HEK293 (cell line): ENCODE data around the gene PUM2.

Experiments used
- CTCF ChIA-PET: fragments of 350-600 bp; formaldehyde crosslinking; extraction: SDS; loops from one replicate; lab custom pipeline; 2021; ENCODE audit warnings: antibody characterized with exemption; lab: Yijun Ruan, JAX
- POLR2A ChIA-PET: fragments of 300-600 bp; formaldehyde crosslinking; extraction: SDS; loops from one replicate; lab custom pipeline; 2020; ENCODE audit warnings: antibody characterized with exemption, inconsistent platforms; lab: Yijun Ruan, JAX
- H3K27ac ChIP-seq: fragments of 200-500 bp; sonication (Bioruptor generic); 2 replicates; pipeline ENCODE4 v1.5.1; 2014; ENCODE audit warnings: low read depth, low read length, control low read depth, inconsistent platforms; ENCODE audit errors: extremely low read depth
- H3K36me3 ChIP-seq, 2 experiments: fragments of 200-500 bp in 1 of 2; sonication (Bioruptor generic) in 1 of 2; 1 replicate in 1 of 2; 2 replicates in 1 of 2; pipeline ENCODE4 v1.5.1; 2014 to 2017; ENCODE audit warnings: inconsistent platforms in 2 of 2, low read length in 2 of 2; ENCODE audit not compliant: control insufficient read depth in 2 of 2, insufficient read depth in 1 of 2
- H3K4me1 ChIP-seq: fragments of 200-500 bp; sonication (Bioruptor generic); 2 replicates; pipeline ENCODE4 v1.5.1; 2014; ENCODE audit warnings: mild to moderate bottlenecking, low read length, inconsistent platforms; ENCODE audit not compliant: control insufficient read depth, insufficient read depth
- H3K4me3 ChIP-seq: 2 replicates; pipeline ENCODE4 v1.5.1; 2011; ENCODE audit warnings: low read depth, mild to moderate bottlenecking, control low read depth, low read length, moderate library complexity
- H3K9me3 ChIP-seq: fragments of 200-500 bp; sonication (Bioruptor generic); 2 replicates; pipeline ENCODE4 v1.5.1; 2014; ENCODE audit warnings: low read depth, low read length, inconsistent platforms; ENCODE audit not compliant: control insufficient read depth, insufficient read depth
- GLI2 ChIP-seq: fragments of 450-650 bp; formaldehyde crosslinking; IDR thresholded peaks from 2 replicates; pipeline ENCODE4; 2017; ENCODE audit warnings: missing biosample characterization, missing genetic modification characterization, low read depth, borderline replicate concordance
- PRDM1 ChIP-seq: fragments of 450-650 bp; formaldehyde crosslinking; IDR thresholded peaks from 2 replicates; pipeline ENCODE4; 2016; ENCODE audit warnings: missing biosample characterization, missing genetic modification characterization
- TRIM28 ChIP-seq: IDR thresholded peaks from 2 replicates; pipeline ENCODE4 v1.6.1; 2011; ENCODE audit warnings: low read length, control low read depth, borderline replicate concordance
- ZFP69B ChIP-seq: fragments of 450-650 bp; formaldehyde crosslinking; IDR thresholded peaks from 2 replicates; pipeline ENCODE4 v1.5.1; 2016; ENCODE audit warnings: missing biosample characterization, missing genetic modification characterization
- ZNF10 ChIP-seq: fragments of 450-650 bp; formaldehyde crosslinking; IDR thresholded peaks from 2 replicates; pipeline ENCODE4 v1.5.1; 2017; ENCODE audit warnings: missing biosample characterization, missing genetic modification characterization
- ZNF184 ChIP-seq: fragments of 450-650 bp; IDR thresholded peaks from 2 replicates; pipeline ENCODE4 v1.5.1; 2018; ENCODE audit warnings: missing biosample characterization, mild to moderate bottlenecking, missing genetic modification characterization
- ZNF324 ChIP-seq: fragments of 450-650 bp; formaldehyde crosslinking; IDR thresholded peaks from 2 replicates; pipeline ENCODE4 v1.5.1; 2016; ENCODE audit warnings: missing biosample characterization, missing genetic modification characterization
- ZNF629 ChIP-seq: fragments of 450-650 bp; formaldehyde crosslinking; IDR thresholded peaks from 2 replicates; pipeline ENCODE4 v1.5.1; 2017; ENCODE audit warnings: missing biosample characterization, missing genetic modification characterization
- ZSCAN30 ChIP-seq: fragments of 450-650 bp; IDR thresholded peaks from 2 replicates; pipeline ENCODE4 v1.5.1; 2018; ENCODE audit warnings: missing biosample characterization, mild to moderate bottlenecking, missing genetic modification characterization, moderate library complexity
- ZXDB ChIP-seq: fragments of 450-650 bp; formaldehyde crosslinking; IDR thresholded peaks from 2 replicates; pipeline ENCODE4 v1.5.1; 2016; ENCODE audit warnings: missing biosample characterization, missing genetic modification characterization
- TF ChIP-seq, protein P1 (sequence below): fragments of 450-650 bp; formaldehyde crosslinking; IDR thresholded peaks from 2 replicates; pipeline ENCODE4 v1.5.1; 2016; ENCODE audit warnings: missing biosample characterization, missing genetic modification characterization
- TF ChIP-seq, protein P2 (sequence below): fragments of 450-650 bp; formaldehyde crosslinking; IDR thresholded peaks from 2 replicates; pipeline ENCODE4 v1.5.1; 2016; ENCODE audit warnings: missing biosample characterization, missing genetic modification characterization
- TF ChIP-seq, protein P3 (sequence below): fragments of 450-650 bp; formaldehyde crosslinking; IDR thresholded peaks from 2 replicates; pipeline ENCODE4 v1.5.0; 2017; ENCODE audit warnings: missing biosample characterization, missing genetic modification characterization, borderline replicate concordance
- TF ChIP-seq, protein P4 (sequence below): fragments of 450-650 bp; formaldehyde crosslinking; IDR thresholded peaks from 2 replicates; pipeline ENCODE4 v1.5.1; 2016; ENCODE audit warnings: missing biosample characterization, missing genetic modification characterization, low read depth
- TF ChIP-seq, protein P5 (sequence below): fragments of 450-650 bp; formaldehyde crosslinking; IDR thresholded peaks from 2 replicates; pipeline ENCODE4 v1.5.1; 2017; ENCODE audit warnings: missing biosample characterization, missing genetic modification characterization
- TF ChIP-seq, protein P6 (sequence below): fragments of 450-650 bp; formaldehyde crosslinking; IDR thresholded peaks from 2 replicates; pipeline ENCODE4 v1.5.1; 2017; ENCODE audit warnings: missing biosample characterization, missing genetic modification characterization
- TF ChIP-seq, protein P7 (sequence below): fragments of 450-650 bp; formaldehyde crosslinking; IDR thresholded peaks from 2 replicates; pipeline ENCODE4 v1.5.1; 2016; ENCODE audit warnings: missing biosample characterization, missing genetic modification characterization

PUM2 gene

DNA sequence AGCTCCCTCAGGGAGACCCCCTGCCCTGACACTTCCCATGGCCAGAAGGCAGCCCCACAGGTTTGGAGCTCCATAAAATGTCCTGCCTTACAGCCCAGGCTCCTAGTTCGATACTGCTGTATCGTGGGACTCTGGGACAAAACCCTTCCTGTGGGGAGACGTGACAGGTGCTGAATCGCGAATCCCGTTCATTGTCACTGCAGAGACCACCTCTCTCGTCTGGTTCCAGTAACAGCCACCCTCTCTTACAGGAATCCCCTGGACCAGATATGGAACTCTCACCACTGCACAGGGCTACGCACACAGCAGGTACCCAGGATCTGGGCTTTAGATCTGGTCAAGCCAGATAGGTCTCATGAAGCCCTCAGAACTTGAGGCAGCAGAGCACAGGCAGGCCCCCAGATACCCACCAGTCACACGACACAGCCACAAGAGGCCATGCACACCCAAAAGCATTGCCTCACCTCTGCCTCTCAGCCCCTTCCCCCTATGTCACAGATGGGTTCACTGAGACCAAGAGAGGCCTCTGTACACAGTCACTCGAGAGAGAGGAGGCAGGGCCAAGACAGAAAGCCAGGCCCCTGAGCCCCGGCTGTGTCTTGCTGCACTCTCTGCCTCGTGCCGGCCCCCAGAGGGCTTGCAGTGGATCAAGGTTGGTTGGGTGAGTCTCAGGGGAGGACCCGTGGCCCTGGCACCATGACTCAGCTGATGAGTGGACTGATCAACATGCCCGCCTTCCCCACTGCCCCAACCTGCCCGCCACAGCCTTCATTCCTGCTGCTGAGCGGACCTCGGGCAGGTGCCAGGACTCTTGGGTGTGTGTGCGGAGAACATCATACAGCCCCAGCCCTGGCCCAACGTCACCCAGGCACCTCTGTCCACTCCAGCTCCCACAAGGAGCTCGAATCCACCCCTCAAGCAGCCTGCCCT lies 133.3 kb downstream of the PUM2 start (continued):
- TF ChIP-seq ZSCAN30 (tag by site-specific recombination) (no peak), ZNF324 (tag by site-specific recombination) (no peak), PRDM1 (tag by site-specific recombination) (no peak), ZFP69B (no peak), ZNF629 (tag by site-specific recombination) (no peak)
- TF ChIP-seq, protein P1, sequence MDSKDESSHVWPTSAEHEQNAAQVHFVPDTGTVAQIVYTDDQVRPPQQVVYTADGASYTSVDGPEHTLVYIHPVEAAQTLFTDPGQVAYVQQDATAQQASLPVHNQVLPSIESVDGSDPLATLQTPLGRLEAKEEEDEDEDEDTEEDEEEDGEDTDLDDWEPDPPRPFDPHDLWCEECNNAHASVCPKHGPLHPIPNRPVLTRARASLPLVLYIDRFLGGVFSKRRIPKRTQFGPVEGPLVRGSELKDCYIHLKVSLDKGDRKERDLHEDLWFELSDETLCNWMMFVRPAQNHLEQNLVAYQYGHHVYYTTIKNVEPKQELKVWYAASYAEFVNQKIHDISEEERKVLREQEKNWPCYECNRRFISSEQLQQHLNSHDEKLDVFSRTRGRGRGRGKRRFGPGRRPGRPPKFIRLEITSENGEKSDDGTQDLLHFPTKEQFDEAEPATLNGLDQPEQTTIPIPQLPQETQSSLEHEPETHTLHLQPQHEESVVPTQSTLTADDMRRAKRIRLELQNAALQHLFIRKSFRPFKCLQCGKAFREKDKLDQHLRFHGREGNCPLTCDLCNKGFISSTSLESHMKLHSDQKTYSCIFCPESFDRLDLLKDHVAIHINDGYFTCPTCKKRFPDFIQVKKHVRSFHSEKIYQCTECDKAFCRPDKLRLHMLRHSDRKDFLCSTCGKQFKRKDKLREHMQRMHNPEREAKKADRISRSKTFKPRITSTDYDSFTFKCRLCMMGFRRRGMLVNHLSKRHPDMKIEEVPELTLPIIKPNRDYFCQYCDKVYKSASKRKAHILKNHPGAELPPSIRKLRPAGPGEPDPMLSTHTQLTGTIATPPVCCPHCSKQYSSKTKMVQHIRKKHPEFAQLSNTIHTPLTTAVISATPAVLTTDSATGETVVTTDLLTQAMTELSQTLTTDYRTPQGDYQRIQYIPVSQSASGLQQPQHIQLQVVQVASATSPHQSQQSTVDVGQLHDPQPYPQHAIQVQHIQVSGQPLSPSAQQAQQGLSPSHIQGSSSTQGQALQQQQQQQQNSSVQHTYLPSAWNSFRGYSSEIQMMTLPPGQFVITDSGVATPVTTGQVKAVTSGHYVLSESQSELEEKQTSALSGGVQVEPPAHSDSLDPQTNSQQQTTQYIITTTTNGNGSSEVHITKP (tag by site-specific recombination) = no peak
- TF ChIP-seq, protein P2, sequence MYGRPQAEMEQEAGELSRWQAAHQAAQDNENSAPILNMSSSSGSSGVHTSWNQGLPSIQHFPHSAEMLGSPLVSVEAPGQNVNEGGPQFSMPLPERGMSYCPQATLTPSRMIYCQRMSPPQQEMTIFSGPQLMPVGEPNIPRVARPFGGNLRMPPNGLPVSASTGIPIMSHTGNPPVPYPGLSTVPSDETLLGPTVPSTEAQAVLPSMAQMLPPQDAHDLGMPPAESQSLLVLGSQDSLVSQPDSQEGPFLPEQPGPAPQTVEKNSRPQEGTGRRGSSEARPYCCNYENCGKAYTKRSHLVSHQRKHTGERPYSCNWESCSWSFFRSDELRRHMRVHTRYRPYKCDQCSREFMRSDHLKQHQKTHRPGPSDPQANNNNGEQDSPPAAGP (tag by site-specific recombination) = no peak
- TF ChIP-seq, protein P3, sequence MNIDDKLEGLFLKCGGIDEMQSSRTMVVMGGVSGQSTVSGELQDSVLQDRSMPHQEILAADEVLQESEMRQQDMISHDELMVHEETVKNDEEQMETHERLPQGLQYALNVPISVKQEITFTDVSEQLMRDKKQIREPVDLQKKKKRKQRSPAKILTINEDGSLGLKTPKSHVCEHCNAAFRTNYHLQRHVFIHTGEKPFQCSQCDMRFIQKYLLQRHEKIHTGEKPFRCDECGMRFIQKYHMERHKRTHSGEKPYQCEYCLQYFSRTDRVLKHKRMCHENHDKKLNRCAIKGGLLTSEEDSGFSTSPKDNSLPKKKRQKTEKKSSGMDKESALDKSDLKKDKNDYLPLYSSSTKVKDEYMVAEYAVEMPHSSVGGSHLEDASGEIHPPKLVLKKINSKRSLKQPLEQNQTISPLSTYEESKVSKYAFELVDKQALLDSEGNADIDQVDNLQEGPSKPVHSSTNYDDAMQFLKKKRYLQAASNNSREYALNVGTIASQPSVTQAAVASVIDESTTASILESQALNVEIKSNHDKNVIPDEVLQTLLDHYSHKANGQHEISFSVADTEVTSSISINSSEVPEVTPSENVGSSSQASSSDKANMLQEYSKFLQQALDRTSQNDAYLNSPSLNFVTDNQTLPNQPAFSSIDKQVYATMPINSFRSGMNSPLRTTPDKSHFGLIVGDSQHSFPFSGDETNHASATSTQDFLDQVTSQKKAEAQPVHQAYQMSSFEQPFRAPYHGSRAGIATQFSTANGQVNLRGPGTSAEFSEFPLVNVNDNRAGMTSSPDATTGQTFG = no peak

DNA sequence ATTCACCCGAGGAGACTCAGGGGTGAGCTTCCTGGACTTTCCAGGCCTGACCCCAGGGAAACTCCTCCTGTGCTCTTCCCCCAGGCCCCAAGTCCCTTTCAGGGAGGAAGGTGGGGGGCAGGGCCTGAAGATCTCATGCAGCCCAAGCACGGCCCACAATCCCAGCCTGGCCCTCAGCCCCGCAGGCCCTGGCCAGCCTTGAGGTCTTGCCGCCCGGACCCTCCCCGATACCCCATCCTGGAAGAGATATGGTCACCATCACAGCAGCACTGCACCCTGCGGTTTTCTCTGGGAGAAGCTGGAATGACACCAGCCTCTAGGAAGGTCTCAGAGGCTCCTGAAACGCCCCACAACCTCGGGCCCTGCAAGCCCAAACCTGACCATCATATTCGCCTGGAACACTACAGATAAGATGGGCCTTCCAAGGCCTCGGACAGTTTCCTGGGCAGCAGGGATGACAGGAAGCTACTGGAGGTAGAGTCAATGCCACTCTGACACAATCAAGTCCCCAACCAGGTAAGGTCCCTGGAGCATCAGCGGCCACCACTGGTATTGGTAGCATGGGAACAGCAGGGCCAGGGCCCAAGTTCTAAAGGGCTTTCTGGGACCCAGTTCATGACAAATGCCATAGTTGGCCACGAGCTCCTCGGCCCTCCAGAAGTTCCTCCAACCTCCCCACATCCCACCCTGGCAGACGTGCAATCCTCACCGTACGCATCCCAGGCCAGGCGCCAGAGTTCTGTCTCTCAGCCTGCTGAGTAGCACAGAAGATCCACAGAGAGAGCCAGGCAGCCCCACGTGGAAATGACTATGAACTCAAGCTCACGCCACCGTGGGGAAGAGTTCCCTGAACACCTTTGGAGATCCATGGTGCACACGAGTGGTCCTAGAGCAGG lies 134.3 kb downstream of the PUM2 start:
- Histone ChIP-seq H3K4me1 (peaks cover 12% of the 10 kb centered on the region), H3K36me3 (peaks cover 0 to 23% of the 10 kb centered on the region in 2 experiments; a peak in 2 of 3 replicates), H3K9me3 (no peaks in the 10 kb centered on the region), H3K4me3 (no peak overlapping the region), H3K27ac (no peak overlapping the region)
- ChIA-PET POLR2A (interaction anchor here (0.6 kb wide), 1 partner anchor 109 kb away, joined by 5 read pairs; no protein-coding TSS in a partner anchor), CTCF (no interaction called here)
- TF ChIP-seq ZNF184 (tag by site-specific recombination) (no peak), ZXDB (tag by site-specific recombination) (no peak), ZNF10 (no peak), TRIM28 (no peak), GLI2 (tag by site-specific recombination) (no peak)
- TF ChIP-seq, protein P4, sequence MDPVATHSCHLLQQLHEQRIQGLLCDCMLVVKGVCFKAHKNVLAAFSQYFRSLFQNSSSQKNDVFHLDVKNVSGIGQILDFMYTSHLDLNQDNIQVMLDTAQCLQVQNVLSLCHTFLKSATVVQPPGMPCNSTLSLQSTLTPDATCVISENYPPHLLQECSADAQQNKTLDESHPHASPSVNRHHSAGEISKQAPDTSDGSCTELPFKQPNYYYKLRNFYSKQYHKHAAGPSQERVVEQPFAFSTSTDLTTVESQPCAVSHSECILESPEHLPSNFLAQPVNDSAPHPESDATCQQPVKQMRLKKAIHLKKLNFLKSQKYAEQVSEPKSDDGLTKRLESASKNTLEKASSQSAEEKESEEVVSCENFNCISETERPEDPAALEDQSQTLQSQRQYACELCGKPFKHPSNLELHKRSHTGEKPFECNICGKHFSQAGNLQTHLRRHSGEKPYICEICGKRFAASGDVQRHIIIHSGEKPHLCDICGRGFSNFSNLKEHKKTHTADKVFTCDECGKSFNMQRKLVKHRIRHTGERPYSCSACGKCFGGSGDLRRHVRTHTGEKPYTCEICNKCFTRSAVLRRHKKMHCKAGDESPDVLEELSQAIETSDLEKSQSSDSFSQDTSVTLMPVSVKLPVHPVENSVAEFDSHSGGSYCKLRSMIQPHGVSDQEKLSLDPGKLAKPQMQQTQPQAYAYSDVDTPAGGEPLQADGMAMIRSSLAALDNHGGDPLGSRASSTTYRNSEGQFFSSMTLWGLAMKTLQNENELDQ (tag by site-specific recombination) = no peak
- TF ChIP-seq, protein P5, sequence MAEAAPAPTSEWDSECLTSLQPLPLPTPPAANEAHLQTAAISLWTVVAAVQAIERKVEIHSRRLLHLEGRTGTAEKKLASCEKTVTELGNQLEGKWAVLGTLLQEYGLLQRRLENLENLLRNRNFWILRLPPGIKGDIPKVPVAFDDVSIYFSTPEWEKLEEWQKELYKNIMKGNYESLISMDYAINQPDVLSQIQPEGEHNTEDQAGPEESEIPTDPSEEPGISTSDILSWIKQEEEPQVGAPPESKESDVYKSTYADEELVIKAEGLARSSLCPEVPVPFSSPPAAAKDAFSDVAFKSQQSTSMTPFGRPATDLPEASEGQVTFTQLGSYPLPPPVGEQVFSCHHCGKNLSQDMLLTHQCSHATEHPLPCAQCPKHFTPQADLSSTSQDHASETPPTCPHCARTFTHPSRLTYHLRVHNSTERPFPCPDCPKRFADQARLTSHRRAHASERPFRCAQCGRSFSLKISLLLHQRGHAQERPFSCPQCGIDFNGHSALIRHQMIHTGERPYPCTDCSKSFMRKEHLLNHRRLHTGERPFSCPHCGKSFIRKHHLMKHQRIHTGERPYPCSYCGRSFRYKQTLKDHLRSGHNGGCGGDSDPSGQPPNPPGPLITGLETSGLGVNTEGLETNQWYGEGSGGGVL (tag by site-specific recombination) = no peak
- TF ChIP-seq, protein P6, sequence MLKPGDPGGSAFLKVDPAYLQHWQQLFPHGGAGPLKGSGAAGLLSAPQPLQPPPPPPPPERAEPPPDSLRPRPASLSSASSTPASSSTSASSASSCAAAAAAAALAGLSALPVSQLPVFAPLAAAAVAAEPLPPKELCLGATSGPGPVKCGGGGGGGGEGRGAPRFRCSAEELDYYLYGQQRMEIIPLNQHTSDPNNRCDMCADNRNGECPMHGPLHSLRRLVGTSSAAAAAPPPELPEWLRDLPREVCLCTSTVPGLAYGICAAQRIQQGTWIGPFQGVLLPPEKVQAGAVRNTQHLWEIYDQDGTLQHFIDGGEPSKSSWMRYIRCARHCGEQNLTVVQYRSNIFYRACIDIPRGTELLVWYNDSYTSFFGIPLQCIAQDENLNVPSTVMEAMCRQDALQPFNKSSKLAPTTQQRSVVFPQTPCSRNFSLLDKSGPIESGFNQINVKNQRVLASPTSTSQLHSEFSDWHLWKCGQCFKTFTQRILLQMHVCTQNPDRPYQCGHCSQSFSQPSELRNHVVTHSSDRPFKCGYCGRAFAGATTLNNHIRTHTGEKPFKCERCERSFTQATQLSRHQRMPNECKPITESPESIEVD = no peak
- TF ChIP-seq, protein P7, sequence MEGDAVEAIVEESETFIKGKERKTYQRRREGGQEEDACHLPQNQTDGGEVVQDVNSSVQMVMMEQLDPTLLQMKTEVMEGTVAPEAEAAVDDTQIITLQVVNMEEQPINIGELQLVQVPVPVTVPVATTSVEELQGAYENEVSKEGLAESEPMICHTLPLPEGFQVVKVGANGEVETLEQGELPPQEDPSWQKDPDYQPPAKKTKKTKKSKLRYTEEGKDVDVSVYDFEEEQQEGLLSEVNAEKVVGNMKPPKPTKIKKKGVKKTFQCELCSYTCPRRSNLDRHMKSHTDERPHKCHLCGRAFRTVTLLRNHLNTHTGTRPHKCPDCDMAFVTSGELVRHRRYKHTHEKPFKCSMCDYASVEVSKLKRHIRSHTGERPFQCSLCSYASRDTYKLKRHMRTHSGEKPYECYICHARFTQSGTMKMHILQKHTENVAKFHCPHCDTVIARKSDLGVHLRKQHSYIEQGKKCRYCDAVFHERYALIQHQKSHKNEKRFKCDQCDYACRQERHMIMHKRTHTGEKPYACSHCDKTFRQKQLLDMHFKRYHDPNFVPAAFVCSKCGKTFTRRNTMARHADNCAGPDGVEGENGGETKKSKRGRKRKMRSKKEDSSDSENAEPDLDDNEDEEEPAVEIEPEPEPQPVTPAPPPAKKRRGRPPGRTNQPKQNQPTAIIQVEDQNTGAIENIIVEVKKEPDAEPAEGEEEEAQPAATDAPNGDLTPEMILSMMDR (tag by site-specific recombination) = no peak
